Epithelial cell of esophagus (primary cell): ENCODE results near the gene IGFALS.
"Not testable (repeated sequence)": the region's sequence is repeated elsewhere in the genome, so short reads cannot be mapped to it uniquely, and the experiment has no call there.

Source experiments
- DNase-seq: peaks from one replicate; pipeline ENCODE4 v3.0.0; 2010; ENCODE audit warnings: low read depth
- H3K4me3 ChIP-seq: 2 replicates; pipeline ENCODE4 v1.5.1; 2011; ENCODE audit warnings: mild to moderate bottlenecking, low read length, control low read depth
- CTCF ChIP-seq: IDR thresholded peaks from 2 replicates; pipeline ENCODE4 v1.5.1; 2011; ENCODE audit warnings: low read depth, mild to moderate bottlenecking, low read length, control low read depth, inconsistent platforms; ENCODE audit not compliant: insufficient read depth; ENCODE audit errors: missing control alignments

Gene IGFALS

GRCh38 chr16:1809281-1809801 lies 15.8 kb upstream of the IGFALS start:
- no peak overlapping the region for H3K4me3 ChIP-seq
- DNase-seq, result no peak
- TF ChIP-seq CTCF, result no peak

- no peak for DNase-seq
- no peak for TF ChIP-seq CTCF
- H3K4me3 ChIP-seq, result no peak overlapping the region
Measured at GRCh38 chr16:1808691-1809090, 15.2 kb upstream of the IGFALS start.

DNA sequence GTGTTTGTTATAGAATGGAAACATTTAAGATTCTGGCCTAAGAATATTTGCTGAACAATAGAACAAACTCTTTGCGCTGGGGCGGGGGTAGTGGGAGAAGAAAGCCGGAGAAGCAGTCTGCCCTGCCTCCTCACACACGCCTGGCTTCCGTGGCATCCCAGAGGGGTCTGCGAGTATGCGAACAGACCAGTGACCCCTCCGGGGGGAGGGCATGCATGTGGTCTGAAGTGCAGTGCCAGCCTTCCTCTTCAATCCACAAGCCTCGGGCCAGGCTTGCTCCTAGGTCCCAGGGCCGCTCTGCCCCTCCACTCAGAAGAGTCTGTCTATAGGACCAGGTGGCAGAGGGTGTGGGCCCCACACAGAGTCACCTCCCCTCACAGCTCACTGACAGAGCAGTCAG lies 14.1 kb upstream of the IGFALS start:
- H3K4me3 ChIP-seq, result no peak overlapping the region
- DNase-seq, result no peak
- TF ChIP-seq CTCF, result no peak

DNA sequence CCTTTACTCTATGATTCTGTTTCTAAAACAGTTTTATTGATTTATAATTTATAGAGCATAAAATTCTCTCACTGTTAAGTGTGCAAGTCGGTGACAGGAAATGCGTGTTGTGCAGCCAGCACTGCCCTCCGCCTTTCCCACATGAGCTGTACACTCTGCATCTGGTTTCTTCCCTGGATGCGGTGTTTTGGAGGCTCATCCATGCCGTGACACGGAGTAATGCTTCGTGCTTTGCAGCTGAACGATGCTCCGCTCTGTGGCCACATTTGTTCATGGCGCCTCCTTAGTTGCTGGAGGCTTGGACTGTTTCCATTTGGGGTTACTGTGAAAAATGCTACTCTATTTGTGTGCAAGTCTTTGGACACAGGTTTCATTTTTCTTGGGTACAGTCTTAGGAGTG lies 7.2 kb upstream of the IGFALS start:
- no peak for DNase-seq
- no peak overlapping the region for H3K4me3 ChIP-seq
- TF ChIP-seq CTCF, result no peak

DNA sequence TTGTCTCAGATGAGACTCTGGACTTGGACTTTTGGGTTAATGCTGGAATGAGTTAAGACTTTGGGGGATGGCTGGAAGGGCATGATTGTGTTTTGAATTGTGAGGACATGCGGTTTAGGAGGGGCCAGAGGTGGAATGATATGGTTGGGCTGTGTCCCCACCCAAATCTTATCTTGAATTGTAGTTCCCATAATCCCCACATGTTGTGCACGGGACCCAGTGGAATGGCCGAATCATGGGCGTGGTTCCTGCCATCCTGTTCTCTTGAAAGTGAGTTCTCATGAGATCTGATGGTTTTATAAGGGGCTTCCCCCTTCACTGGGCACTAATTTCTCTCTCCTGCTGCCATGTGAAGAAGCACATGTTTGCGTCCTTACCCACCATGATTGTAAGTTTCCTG lies 5.8 kb upstream of the IGFALS start:
- not testable (repeated sequence) for DNase-seq, H3K4me3 ChIP-seq

DNA sequence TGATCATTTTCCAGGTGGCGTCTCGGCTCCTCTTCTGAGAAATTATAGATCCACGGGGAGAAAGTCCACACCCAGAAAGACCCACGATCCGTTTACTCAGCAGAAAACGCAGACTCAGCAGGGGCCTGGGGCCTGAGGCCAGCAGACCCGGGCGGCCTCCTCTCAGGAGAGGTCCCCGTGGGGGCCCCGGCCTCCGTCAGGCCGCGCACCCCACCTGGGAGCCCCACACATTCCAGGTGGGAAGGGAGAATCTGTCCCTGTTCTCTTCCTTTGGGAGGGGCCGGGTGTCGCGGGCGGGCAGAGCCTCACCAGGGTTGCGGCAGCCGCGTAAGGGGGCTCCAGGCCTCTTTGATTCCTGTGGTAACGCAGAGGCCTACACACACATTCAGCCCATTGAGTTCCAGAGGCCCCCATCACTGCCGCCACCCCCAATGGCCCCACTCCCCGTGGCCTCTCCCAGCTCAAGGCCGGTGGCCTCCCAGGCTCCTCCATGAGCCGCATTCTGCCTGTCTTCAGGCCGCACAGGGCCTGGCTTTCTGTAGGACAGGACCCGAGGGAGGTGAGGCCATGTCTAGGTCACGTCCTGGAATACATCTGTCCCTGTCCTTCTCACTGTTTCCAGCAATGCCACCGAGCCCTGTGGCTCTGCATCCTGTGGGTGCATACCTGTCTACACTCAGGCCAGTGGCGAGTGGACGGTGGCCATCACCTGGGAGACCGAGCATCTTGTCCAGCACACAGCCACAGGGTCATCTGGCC lies 1.6 kb upstream of the IGFALS start:
- no peak for TF ChIP-seq CTCF
- DNase-seq, result no peak
- no peak overlapping the region for H3K4me3 ChIP-seq

- no peak overlapping the region for H3K4me3 ChIP-seq
- DNase-seq, result no peak
- TF ChIP-seq CTCF, result no peak
Measured at GRCh38 chr16:1794221-1794871, 841 bp upstream of the IGFALS start.
